GM06990 (cell line): Measurements from ENCODE around the gene ZDHHC22.

ENCODE experiments used
- DNase-seq: peaks from one replicate; pipeline ENCODE4 v3.0.0-alpha.2; 2011; ENCODE audit not compliant: insufficient read length; ENCODE audit errors: extremely low read depth
- H3K27me3 ChIP-seq: replicated peaks from 2 replicates; pipeline ENCODE4 v1.6.0; 2011; ENCODE audit warnings: low read length; ENCODE audit not compliant: control insufficient read depth, insufficient read depth
- H3K36me3 ChIP-seq: 2 replicates; pipeline ENCODE4 v1.5.1; 2011; ENCODE audit warnings: low read length; ENCODE audit not compliant: control insufficient read depth, insufficient read depth
- H3K4me3 ChIP-seq: replicated peaks from 2 replicates; pipeline ENCODE4 v1.5.1; 2011; ENCODE audit warnings: low read depth, mild to moderate bottlenecking, control low read depth, low read length
- CTCF ChIP-seq: IDR thresholded peaks from 2 replicates; pipeline ENCODE4 v1.5.1; 2011; ENCODE audit warnings: low read length, control low read depth, mild to moderate bottlenecking, inconsistent platforms; ENCODE audit not compliant: insufficient read depth, poor library complexity, severe bottlenecking

Gene ZDHHC22

GRCh38 chr14:77153802-77154201 is 12.2 kb upstream of the ZDHHC22 start:
- no peak for TF ChIP-seq CTCF
- H3K4me3 ChIP-seq = no peak overlapping the region
- DNase-seq = no peak
- H3K36me3 ChIP-seq = no peaks in the 10 kb centered on the region
- peaks cover 5% of the 10 kb centered on the region for H3K27me3 ChIP-seq

- H3K4me3 ChIP-seq = no peak overlapping the region
- no peak for TF ChIP-seq CTCF
- peaks cover 1% of the 10 kb centered on the region; the same call in 1 of the 2 replicates for H3K27me3 ChIP-seq
- DNase-seq = no peak
- H3K36me3 ChIP-seq = no peaks in the 10 kb centered on the region
Measured at GRCh38 chr14:77151918-77152588, 10.5 kb upstream of the ZDHHC22 start.

GRCh38 chr14:77151245-77151644 is 9.7 kb upstream of the ZDHHC22 start:
- TF ChIP-seq CTCF = peak; percentile 68
- Histone ChIP-seq H3K27me3 (peaks cover 1% of the 10 kb centered on the region; the same call in 1 of the 2 replicates), H3K36me3 (no peaks in the 10 kb centered on the region), H3K4me3 (no peak overlapping the region)
- DNase-seq = no peak

GRCh38 chr14:77148510-77149231 is 7.1 kb upstream of the ZDHHC22 start:
- no peaks in the 10 kb centered on the region; the same call in 1 of the 2 replicates for H3K27me3 ChIP-seq
- no peak overlapping the region for H3K4me3 ChIP-seq
- DNase-seq = no peak
- TF ChIP-seq CTCF = no peak
- no peaks in the 10 kb centered on the region for H3K36me3 ChIP-seq

GRCh38 chr14:77145975-77146740 is 4.6 kb upstream of the ZDHHC22 start:
- Histone ChIP-seq H3K27me3 (no peaks in the 10 kb centered on the region; the same call in none of the 2 replicates), H3K36me3 (no peaks in the 10 kb centered on the region), H3K4me3 (no peak overlapping the region)
- DNase-seq = no peak
- no peak for TF ChIP-seq CTCF
